GM21786 (cell line): ENCODE measurements around the gene DUOXA1.

Source experiments
- ATAC-seq: cut with Tn5 transposase; IDR thresholded peaks from one replicate; pipeline ENCODE4 v1.9.1; 2021; ENCODE audit not compliant: unreplicated experiment

DUOXA1 gene

GRCh38 chr15:45133561-45133920 lies 3.9 kb upstream of the DUOXA1 start:
- ATAC-seq = no peak

- ATAC-seq = no peak
Measured at GRCh38 chr15:45132844-45133560, 3.3 kb upstream of the DUOXA1 start.

GRCh38 chr15:45131510-45131909 lies 1.8 kb upstream of the DUOXA1 start:
- ATAC-seq = no peak

GRCh38 chr15:45130291-45131000 lies 767 bp upstream of the DUOXA1 start:
- no peak for ATAC-seq

GRCh38 chr15:45128971-45129639 lies 574 bp downstream of the DUOXA1 start:
- ATAC-seq = no peak

- no peak for ATAC-seq
Measured at GRCh38 chr15:45126535-45127158, 3.0 kb downstream of the DUOXA1 start.

- ATAC-seq = no peak
Measured at GRCh38 chr15:45123397-45123796, 6.3 kb downstream of the DUOXA1 start.

- no peak for ATAC-seq
Measured at GRCh38 chr15:45122719-45123118, 7.0 kb downstream of the DUOXA1 start.

GRCh38 chr15:45121706-45122417 lies 7.8 kb downstream of the DUOXA1 start:
- no peak for ATAC-seq

- ATAC-seq = no peak
Measured at GRCh38 chr15:45121020-45121419, 8.7 kb downstream of the DUOXA1 start.

- ATAC-seq = no peak
Measured at GRCh38 chr15:45120081-45120972, 9.4 kb downstream of the DUOXA1 start.

GRCh38 chr15:45118996-45119395 lies 10.7 kb downstream of the DUOXA1 start:
- ATAC-seq = no peak

- ATAC-seq = peak; percentile 95
Measured at GRCh38 chr15:45118131-45118588, 11.5 kb downstream of the DUOXA1 start.

GRCh38 chr15:45117308-45118130 lies 12.2 kb downstream of the DUOXA1 start:
- ATAC-seq = no peak

- no peak for ATAC-seq
Measured at GRCh38 chr15:45116482-45117307, 13.0 kb downstream of the DUOXA1 start.

GRCh38 chr15:45116006-45116481 lies 13.6 kb downstream of the DUOXA1 start:
- no peak for ATAC-seq

- ATAC-seq = no peak
Measured at GRCh38 chr15:45115312-45115820, 14.3 kb downstream of the DUOXA1 start.

GRCh38 chr15:45114751-45115085 lies 15.0 kb downstream of the DUOXA1 start:
- no peak for ATAC-seq
